Motor neuron (in vitro differentiated cells): Measurements from ENCODE around the gene TMEM120A. TPM values are rescaled to one million over a fixed set of nuclear protein-coding genes. Genes with fewer than 3 reads are reported as not detected.
A peak's percentile ranks its signal among the peaks of the same experiment; 100 is the strongest.

Experiments used
- ATAC-seq, 8 experiments: fragments of 200-7000 bp; cut with Tn5 transposase; replicated peaks in 6 of 8; 2 replicates each; pipeline ENCODE4 v1.8.0; 2021; ENCODE audit warnings: mild to moderate bottlenecking in 8 of 8, moderate library complexity in 8 of 8
- H3K27ac ChIP-seq, 2 donors: fragments of 250-450 bp; sonication (Bioruptor Pico); 2 replicates each; pipeline ENCODE4 v1.9.0; 2021; ENCODE audit warnings: antibody characterized with exemption in 2 of 2, mild to moderate bottlenecking in 2 of 2, moderate library complexity in 1 of 2
- H3K4me1 ChIP-seq, 2 donors: fragments of 250-450 bp; sonication (Bioruptor Pico); replicated peaks in 1 of 2; 2 replicates each; pipeline ENCODE4 v1.6.1; 2021; ENCODE audit warnings: antibody characterized with exemption in 2 of 2, mild to moderate bottlenecking in 2 of 2, moderate library complexity in 1 of 2
- H3K4me3 ChIP-seq, 5 donors: fragments of 250-450 bp; sonication (Bioruptor Pico); 2 replicates each; pipeline ENCODE4 v1.9.0; 2021; ENCODE audit warnings: antibody characterized with exemption in 5 of 5, mild to moderate bottlenecking in 5 of 5, moderate library complexity in 4 of 5
- WGBS, 10 experiments: fragments of 450-650 bp; shearing (Covaris generic); methylation state at CpG; one replicate each; pipeline ENCODE4 v1.0.0; 2022; 5-methylcytosine and 5-hydroxymethylcytosine counted together
- in situ Hi-C, 9 experiments: fragments of 400-800 bp; cut with MboI; loops; one replicate each; pipeline ENCODE4 v1.15.0; 2021; ENCODE audit warnings: low sequenced_read_pairs in 9 of 9, low pct_unique_long_range_greater_than_20kb in 2 of 9; ENCODE audit not compliant: unreplicated experiment in 9 of 9
- total RNA-seq, 8 experiments: library from RNA; unstranded; fragments of 300-600 nt; gene quantifications; 2 replicates each; pipeline versions ENCODE4 v1.2.3 to v1.2.4, GENCODE V29; 2022

The TMEM120A gene
- total RNA-seq, 8 experiments from 2014 or later = 17.6 to 29.8 (median 22.3) TPM

DNA sequence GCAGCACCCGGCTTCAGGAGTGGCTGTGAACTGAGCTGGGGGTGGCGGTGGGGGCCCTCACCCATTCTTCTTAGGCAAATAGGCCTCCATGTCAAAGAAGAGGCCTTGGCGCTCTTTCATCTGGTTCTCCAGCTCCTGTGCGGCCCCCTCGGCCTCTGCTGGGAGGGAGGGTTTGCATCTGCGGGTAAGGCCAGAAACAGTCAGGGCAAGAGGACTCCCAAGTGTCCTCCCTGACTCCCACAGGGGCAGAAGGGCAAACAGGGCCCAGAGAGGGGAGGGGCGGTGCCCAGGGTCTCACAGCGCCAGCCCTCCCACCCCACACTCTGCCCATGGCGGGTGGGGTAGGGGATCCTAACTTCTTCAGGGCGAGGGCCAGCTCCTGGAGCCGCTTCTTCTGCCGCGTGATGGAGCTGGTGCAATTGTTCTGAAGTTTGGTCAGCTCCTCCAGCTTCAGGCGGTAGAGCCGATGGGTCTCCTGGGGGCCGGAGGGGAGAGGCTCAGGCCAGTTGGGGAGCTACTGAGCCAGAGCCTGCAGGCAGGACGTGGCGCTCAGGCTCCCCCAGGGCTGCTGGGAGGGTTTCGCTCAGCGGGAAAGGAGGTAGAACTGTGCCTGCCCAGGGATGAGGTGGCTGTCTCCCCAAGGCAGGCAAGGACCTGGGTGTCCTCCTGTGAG, 2.2 kb downstream of the TMEM120A start:
- WGBS, 10 experiments = 73 to 81% methylated on average over 4 to 5 of the region's 20 CpGs; no CpG with 5 or more reads in 8 of the 10 experiments
- Histone ChIP-seq H3K4me1 (peaks cover 9 to 16% of the 10 kb centered on the region in 2 donors), H3K4me3 (no peak overlapping the region), H3K27ac (no peak overlapping the region)
- in situ Hi-C loops = no loop called here
- ATAC-seq = no peak

DNA sequence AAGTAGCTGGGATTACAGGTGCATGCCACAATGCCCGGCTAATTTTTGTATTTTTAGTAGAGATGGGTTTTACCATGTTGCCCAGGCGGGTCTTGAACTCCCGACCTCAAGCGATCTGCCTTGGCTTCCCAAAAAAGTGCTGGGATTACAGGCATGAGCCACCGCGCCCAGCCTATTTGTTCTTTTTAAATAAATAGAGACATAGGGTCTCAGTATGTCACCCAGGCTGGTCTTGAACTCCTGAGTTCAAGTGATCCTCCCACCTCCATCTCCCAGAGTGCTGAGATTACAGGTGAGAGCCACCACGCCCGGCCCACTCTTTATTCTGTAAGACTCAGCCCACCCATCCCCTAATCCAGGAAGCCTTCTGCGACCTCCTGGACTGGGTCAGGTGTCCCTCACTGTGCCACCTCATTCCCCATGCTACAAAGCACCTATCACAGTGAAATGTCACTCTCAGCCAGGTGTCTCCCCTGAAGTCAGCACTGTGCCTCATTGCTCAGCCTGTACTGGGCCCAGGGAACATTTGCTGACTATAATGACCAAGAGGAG, 2.8 kb downstream of the TMEM120A start:
- Histone ChIP-seq H3K27ac (no peak overlapping the region), H3K4me3 (no peak overlapping the region), H3K4me1 (peaks cover 9 to 16% of the 10 kb centered on the region in 2 donors)
- in situ Hi-C loops = no loop called here
- no peak for ATAC-seq
- WGBS, 10 experiments = 88 to 100% (median 97%) methylated on average over 1 to 7 of the region's 9 CpGs; no CpG with 5 or more reads in 4 of the 10 experiments

DNA sequence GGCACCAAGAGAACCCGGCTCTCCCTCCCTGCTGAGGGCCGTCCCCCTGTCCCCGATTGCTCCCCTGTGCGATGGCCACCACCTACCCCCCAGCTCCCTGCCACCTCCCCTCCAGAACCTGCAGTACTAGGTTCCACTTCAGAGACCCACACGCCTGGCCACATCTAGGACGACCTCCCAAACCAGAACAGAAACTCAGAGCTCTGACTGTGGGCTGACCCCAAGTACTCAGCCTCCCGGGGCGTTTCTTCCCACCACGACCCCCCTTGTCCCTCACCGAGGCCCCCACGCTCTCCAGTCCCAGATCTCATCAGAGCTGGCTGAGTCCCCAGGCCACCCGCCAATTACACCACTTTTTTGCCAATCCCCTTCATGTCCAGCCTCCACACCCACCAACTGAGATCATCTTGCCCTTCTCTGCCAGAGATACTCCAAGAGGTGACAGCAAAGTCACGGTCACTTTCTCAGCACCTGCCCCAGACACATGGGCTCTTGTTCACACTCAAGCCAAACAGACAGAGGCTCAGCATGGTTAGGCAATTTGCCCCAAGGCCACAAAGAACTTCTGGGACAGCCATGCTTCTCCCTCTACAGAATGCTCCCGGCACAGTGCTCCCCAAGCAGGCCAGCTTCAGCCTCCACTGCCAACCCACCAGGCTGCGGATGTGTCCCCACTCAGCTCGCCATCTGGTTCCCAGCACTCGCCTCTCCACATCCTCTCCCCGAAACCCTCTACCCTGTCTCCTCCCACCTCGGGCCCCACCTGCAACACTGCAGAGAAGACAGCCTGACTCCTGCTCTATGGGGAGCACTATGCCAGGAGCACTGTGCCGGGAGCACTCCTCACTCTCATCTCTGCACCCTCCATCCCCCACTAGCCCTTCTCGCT, 4.7 kb downstream of the TMEM120A start:
- WGBS, 10 experiments = 67 to 100% (median 80%) methylated on average over 1 to 2 of the region's 21 CpGs; no CpG with 5 or more reads in 7 of the 10 experiments
- Histone ChIP-seq H3K4me1 (peaks cover 6 to 12% of the 10 kb centered on the region in 2 donors), H3K4me3 (no peak overlapping the region), H3K27ac (no peak overlapping the region)
- in situ Hi-C loops = no loop called here
- ATAC-seq = no peak

DNA sequence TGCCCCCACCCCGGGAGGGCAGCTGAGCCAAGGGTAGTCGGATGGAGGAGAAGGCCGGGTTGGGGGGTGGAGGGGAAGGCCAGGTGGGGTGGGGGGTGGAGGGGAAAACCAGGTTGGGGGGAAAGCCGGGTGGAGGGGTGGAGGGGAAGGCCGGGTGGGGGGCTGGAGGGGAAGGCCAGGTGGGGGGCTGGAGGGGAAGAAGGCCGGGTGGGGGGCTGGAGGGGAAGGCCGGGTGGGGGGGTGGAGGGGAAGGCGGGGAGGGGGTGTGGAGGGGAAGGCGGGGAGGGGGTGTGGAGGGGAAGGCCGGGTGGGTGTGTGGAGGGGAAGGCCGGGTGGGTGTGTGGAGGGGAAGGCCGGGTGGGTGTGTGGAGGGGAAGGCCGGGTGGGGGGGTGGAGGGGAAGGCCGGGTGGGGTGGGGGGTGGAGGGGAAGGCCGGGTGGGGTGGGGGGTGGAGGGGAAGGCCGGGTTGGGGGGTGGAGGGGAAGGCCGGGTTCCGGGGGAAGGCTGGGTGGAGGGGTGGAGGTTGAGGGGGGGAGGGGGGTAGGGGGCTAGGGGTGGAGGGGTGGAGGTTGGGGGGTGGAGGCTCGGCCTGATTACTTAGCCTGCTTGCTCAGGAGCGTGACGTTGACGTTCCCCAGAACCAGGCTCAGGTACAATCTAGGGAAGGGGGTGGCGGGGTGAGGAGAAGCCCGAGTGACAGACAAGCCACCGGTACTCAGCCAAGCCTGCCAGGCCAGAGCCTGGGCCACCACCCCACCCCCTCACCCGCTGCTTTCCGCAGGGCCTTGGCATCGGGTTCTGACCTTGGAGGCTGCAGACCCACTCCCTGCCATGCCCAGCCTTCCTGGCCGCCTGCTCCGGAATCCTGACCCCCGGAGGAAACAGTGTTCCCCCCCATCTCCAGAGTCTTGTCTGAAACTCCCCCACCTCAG, 5.6 kb downstream of the TMEM120A start:
- Histone ChIP-seq H3K4me1 (peaks cover 6 to 12% of the 10 kb centered on the region in 2 donors), H3K27ac (no peak overlapping the region), H3K4me3 (no peak overlapping the region)
- in situ Hi-C loops = no loop called here
- 100% methylated on average over 2 of the region's 31 CpGs; no CpG with 5 or more reads in 9 of the 10 experiments for WGBS, 10 experiments
- ATAC-seq = no peak

DNA sequence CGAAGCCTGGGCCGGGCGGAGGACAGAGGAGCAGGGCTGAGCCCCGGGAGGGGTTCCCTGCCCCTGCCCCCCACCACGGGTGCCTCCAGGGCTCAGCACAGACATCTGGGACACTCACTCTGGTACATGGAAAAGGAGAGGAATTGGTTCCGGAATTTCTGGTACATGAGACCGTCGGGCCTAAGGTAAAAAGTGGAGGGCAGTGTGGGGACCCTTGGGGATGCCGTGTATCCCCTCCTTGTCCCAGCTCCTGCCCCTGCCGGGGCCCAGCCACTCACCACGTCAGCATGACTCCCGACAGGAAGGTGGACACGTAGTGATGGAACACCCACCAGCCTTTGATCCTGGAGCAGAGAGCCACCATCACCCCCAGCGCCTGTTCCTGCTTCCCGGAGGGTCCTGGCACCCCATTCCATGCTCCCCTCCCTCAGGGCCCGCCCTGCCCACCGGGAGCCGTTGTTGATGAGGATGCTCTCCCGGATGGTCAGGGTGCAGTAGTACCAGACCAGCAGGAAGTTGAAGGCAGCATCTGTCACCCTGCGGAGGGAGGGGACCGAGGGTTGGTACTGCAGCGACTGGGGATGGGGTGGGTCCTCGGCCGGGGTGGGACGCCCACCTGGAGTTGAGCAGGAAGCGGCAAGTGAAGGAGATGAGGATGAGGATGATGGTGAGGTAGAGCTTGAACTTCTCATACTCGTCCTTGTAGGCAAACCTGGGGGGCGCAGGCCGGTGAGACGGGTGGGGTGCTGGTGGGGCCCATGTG, 6.4 kb downstream of the TMEM120A start:
- in situ Hi-C loops = no loop called here
- ATAC-seq = no peak
- H3K27ac ChIP-seq = no peak overlapping the region
- H3K4me1 ChIP-seq = peaks cover 0 to 7% of the 10 kb centered on the region in 2 donors
- no peak overlapping the region for H3K4me3 ChIP-seq
- 83 to 94% methylated on average over 5 of the region's 30 CpGs; no CpG with 5 or more reads in 8 of the 10 experiments for WGBS, 10 experiments

DNA sequence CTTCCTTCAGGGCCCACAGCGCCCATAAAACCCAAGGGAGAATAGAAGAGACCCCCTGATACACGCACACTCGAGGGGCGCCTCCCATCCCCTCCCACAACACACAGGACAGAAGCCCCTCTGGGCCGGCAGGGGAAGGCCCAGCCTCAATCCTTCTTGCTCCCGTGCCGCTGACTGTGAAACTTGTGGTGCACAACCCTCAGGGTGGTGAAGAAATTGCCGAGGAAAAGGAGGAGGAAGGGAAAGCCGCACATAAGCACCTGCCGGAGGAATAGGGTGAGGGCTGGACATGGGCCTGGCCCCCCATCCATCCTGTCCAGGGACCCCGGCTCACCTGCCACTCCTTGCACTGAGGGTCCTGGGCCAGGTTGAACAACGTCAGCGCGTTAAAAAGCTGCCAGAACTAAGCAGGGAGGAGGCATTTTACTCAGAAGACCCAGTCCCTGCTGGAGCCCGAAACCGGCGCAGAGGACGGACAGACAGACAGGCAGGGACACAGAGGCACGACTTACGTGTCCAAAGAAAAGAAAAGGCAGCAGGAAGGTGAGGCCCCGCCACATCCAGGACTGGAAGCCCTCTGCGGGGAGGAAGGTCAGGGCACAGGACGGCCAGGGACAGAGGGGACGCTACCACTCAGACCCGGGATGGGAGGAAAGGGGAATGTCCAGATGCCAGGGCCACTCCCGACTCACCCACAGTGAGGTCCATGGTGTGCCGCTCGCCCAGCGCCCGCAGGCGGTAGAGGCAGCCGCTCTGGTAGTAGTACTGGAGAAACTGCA, 7.2 kb downstream of the TMEM120A start:
- ATAC-seq = no peak
- peaks cover 0 to 6% of the 10 kb centered on the region in 2 donors for H3K4me1 ChIP-seq
- no peak overlapping the region for H3K27ac ChIP-seq
- H3K4me3 ChIP-seq = no peak overlapping the region
- in situ Hi-C loops = no loop called here
- 90 to 100% (median 95%) methylated on average over 1 to 12 of the region's 32 CpGs; no CpG with 5 or more reads in 4 of the 10 experiments for WGBS, 10 experiments

DNA sequence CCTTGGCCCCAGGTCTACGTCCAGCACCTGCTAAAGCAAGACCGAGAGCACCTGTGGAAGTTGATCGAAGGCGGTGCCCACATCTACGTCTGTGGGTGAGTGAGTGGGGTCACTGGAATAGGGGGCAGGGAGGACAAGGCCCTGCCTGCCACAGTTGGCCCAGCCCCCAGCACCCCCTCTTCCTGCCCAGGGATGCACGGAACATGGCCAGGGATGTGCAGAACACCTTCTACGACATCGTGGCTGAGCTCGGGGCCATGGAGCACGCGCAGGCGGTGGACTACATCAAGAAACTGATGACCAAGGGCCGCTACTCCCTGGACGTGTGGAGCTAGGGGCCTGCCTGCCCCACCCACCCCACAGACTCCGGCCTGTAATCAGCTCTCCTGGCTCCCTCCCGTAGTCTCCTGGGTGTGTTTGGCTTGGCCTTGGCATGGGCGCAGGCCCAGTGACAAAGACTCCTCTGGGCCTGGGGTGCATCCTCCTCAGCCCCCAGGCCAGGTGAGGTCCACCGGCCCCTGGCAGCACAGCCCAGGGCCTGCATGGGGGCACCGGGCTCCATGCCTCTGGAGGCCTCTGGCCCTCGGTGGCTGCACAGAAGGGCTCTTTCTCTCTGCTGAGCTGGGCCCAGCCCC, 8.1 kb downstream of the TMEM120A start:
- WGBS, 10 experiments = 20 to 100% (median 74%) methylated on average over 1 to 6 of the region's 20 CpGs; no CpG with 5 or more reads in 4 of the 10 experiments
- peak in 2 of 8 experiments; percentile 5 to 11 for ATAC-seq
- Histone ChIP-seq H3K4me3 (no peak overlapping the region), H3K27ac (no peak overlapping the region), H3K4me1 (peaks cover 0 to 6% of the 10 kb centered on the region in 2 donors)
- in situ Hi-C loops = no loop called here

DNA sequence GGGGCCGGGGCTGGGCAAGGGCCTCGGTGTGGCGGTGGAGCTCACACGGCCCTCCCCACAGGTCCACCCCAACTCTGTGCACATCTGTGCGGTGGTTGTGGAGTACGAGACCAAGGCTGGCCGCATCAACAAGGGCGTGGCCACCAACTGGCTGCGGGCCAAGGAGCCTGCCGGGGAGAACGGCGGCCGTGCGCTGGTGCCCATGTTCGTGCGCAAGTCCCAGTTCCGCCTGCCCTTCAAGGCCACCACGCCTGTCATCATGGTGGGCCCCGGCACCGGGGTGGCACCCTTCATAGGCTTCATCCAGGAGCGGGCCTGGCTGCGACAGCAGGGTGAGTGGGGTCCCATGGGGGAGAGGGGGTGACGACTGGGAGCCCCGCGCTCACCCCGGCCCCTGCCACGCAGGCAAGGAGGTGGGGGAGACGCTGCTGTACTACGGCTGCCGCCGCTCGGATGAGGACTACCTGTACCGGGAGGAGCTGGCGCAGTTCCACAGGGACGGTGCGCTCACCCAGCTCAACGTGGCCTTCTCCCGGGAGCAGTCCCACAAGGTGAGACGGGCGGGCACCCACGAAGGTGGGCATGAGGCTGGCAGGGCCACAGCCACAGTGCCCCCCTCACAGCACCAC, 8.8 kb downstream of the TMEM120A start:
- no CpG with 5 or more reads among the region's 41 CpGs for WGBS, 10 experiments
- Histone ChIP-seq H3K4me3 (no peak overlapping the region), H3K27ac (no peak overlapping the region), H3K4me1 (no peaks in the 10 kb centered on the region)
- in situ Hi-C loops = no loop called here
- ATAC-seq = peak in 5 of 8 experiments; percentile 6 to 72 (median 14)

DNA sequence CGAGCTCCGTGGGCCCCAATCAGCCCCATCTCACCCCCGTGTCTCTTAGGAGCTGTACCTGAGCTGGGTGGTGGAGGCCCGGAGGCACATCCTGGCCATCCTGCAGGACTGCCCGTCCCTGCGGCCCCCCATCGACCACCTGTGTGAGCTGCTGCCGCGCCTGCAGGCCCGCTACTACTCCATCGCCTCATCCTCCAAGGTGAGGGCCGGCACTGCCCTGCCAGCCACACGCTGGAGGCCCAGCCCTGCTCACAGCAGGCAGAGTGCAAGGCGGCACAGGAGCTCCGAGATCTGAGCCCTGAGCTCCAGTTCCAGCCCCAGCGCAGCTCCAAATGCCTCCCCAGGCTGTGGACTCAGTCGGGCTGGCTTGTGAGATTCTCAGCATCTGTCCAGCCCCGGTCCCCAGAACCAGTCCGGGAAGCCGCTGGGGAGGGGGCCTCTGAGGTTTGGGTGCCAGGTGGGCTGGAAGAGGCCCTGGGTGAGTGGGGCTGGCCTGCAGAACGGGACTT, 9.3 kb downstream of the TMEM120A start:
- no peaks in the 10 kb centered on the region for H3K4me1 ChIP-seq
- in situ Hi-C loops = no loop called here
- H3K27ac ChIP-seq = no peak overlapping the region
- H3K4me3 ChIP-seq = no peak overlapping the region
- 67 to 100% methylated on average over 1 to 3 of the region's 21 CpGs; no CpG with 5 or more reads in 8 of the 10 experiments for WGBS, 10 experiments
- peak in 2 of 8 experiments; percentile 1 to 8 for ATAC-seq

DNA sequence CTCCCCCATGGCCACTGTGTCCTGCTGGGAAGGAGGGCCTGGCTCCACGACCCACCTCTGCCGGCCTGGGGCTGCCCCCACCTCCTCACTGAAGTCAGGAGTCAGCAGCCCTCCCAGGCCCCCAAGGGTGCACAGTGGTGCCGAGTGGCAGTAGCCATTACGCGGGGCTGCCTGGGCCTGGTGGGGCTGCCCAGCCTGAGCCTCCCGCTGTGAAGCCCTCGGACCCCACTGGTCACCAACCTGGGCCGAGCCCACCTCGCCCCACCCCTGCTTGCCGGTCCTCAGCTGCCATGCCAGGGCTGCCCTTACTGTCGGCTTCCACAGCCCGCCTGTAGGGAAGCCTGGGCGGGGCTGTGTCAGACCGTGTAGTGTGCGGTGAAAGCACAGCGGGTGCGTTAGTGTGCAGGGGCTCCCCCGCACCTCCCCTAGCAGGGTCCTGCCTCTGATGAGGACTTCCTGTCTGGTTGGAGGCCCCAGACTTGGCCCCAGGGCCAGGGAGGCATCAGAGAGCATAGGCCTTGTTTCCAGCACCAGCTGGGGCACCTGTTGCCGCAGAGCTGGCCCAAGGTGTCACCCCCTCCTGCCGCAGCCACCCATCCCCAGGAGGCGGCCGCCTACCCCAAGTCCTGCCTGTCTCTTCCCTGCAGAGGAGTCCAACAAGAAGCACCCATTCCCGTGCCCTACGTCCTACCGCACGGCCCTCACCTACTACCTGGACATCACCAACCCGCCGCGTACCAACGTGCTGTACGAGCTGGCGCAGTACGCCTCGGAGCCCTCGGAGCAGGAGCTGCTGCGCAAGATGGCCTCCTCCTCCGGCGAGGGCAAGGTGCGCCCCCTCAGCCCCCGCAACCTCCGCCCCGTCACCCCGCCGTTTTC, 10.0 kb downstream of the TMEM120A start:
- in situ Hi-C loops = no loop called here
- no peaks in the 10 kb centered on the region for H3K4me1 ChIP-seq
- ATAC-seq = peak in 3 of 8 experiments; percentile 9 to 12 (median 12)
- no peak overlapping the region for H3K4me3 ChIP-seq
- no peak overlapping the region for H3K27ac ChIP-seq
- 100% methylated on average over 1 of the region's 44 CpGs; no CpG with 5 or more reads in 9 of the 10 experiments for WGBS, 10 experiments
